Calu3 (cell line): ENCODE data around the gene PLD5. TPM values are rescaled to one million over a fixed set of nuclear protein-coding genes. Genes with fewer than 3 reads are reported as not detected.
"Not testable (repeated sequence)": the region's sequence is repeated elsewhere in the genome, so short reads cannot be mapped to it uniquely, and the experiment has no call there.

ENCODE experiments used
- BruUV-seq: library from RNA; stranded (reverse); fragments of 400-500 nt; replicated peaks from 2 replicates; lab custom pipeline; 2021; lab: Mats Ljungman, UMichigan
- CTCF ChIA-PET: fragments of 300-600 bp; sonication (Branson Sonifier 250); formaldehyde crosslinking; loops from one replicate; lab custom pipeline; 2022; ENCODE audit warnings: antibody characterized with exemption; lab: Charles Lee
- DNase-seq: peaks from one replicate; pipeline ENCODE4 v3.0.0; 2022
- H3K27ac Mint-ChIP-seq: one replicate; pipeline ENCODE4 v1.8.0; 2022; ENCODE audit warnings: mixed read lengths; ENCODE audit not compliant: unreplicated experiment
- H3K27me3 Mint-ChIP-seq: one replicate; pipeline ENCODE4 v1.8.0; 2022; ENCODE audit warnings: mixed read lengths; ENCODE audit not compliant: unreplicated experiment
- H3K36me3 Mint-ChIP-seq: one replicate; pipeline ENCODE4 v1.8.0; 2022; ENCODE audit warnings: mild to moderate bottlenecking, moderate library complexity, mixed read lengths; ENCODE audit not compliant: insufficient read depth, unreplicated experiment
- H3K4me1 Mint-ChIP-seq: one replicate; pipeline ENCODE4 v1.8.0; 2022; ENCODE audit warnings: mild to moderate bottlenecking, low read depth, mixed read lengths; ENCODE audit not compliant: unreplicated experiment
- H3K4me3 Mint-ChIP-seq: one replicate; pipeline ENCODE4 v1.8.0; 2022; ENCODE audit warnings: mild to moderate bottlenecking, low read depth, moderate library complexity, mixed read lengths; ENCODE audit not compliant: unreplicated experiment
- H3K9me3 Mint-ChIP-seq: one replicate; pipeline ENCODE4 v1.8.0; 2022; ENCODE audit warnings: low read depth, mixed read lengths; ENCODE audit not compliant: unreplicated experiment
- CTCF ChIP-seq: fragments of 200-600 bp; IDR thresholded peaks from one replicate; pipeline ENCODE4 v1.8.0; 2022; ENCODE audit warnings: antibody characterized with exemption; ENCODE audit not compliant: unreplicated experiment
- intact Hi-C: fragments of 100-400 bp; cut with micrococcal nuclease; formaldehyde crosslinking; loops from one replicate; pipeline ENCODE4 v1.10.0; 2022; ENCODE audit not compliant: unreplicated experiment
- total RNA-seq: library from RNA; stranded (reverse); gene quantifications from 2 replicates; pipeline ENCODE4 v1.2.3, GENCODE V29; 2022

PLD5 gene
- total RNA-seq, 1 experiment from 2014 or later: 2.4 TPM

- Mint-ChIP-seq H3K36me3 (no peaks in the 10 kb centered on the region), H3K9me3 (no peaks in the 10 kb centered on the region), H3K4me1 (no peaks in the 10 kb centered on the region), H3K4me3 (no peak overlapping the region), H3K27me3 (peaks cover 12% of the 10 kb centered on the region), H3K27ac (no peak overlapping the region)
- BruUV-seq: no TSS peak
- intact Hi-C loops: no loop called here
- TF ChIP-seq CTCF: no peak
- DNase-seq: no peak
- CTCF ChIA-PET: no interaction called here
These were observed 404.1 kb downstream of the PLD5 start for GRCh38 chr1:242120432-242120831.

GRCh38 chr1:242100921-242101320 is 423.6 kb downstream of the PLD5 start:
- no peaks in the 10 kb centered on the region for H3K27me3 Mint-ChIP-seq
- no peaks in the 10 kb centered on the region for H3K4me1 Mint-ChIP-seq
- peaks cover 2% of the 10 kb centered on the region for H3K9me3 Mint-ChIP-seq
- H3K27ac Mint-ChIP-seq: no peak overlapping the region
- no peaks in the 10 kb centered on the region for H3K36me3 Mint-ChIP-seq
- TF ChIP-seq CTCF: no peak
- no peak for DNase-seq
- no peak overlapping the region for H3K4me3 Mint-ChIP-seq
- intact Hi-C loops: no loop called here
- CTCF ChIA-PET: no interaction called here
- no TSS peak for BruUV-seq

- H3K27me3 Mint-ChIP-seq, intact Hi-C loops, CTCF ChIA-PET, DNase-seq, BruUV-seq, H3K27ac Mint-ChIP-seq, H3K4me3 Mint-ChIP-seq, H3K4me1 Mint-ChIP-seq, H3K9me3 Mint-ChIP-seq, H3K36me3 Mint-ChIP-seq: not testable (repeated sequence)
These were observed 427.2 kb downstream of the PLD5 start for GRCh38 chr1:242097283-242097682.

GRCh38 chr1:242093116-242093515 is 431.4 kb downstream of the PLD5 start:
- no peak overlapping the region for H3K27ac Mint-ChIP-seq
- H3K9me3 Mint-ChIP-seq: peaks cover under 1% of the 10 kb centered on the region
- H3K4me1 Mint-ChIP-seq: no peaks in the 10 kb centered on the region
- no peak for TF ChIP-seq CTCF
- CTCF ChIA-PET: no interaction called here
- H3K4me3 Mint-ChIP-seq: no peak overlapping the region
- no peaks in the 10 kb centered on the region for H3K36me3 Mint-ChIP-seq
- no peaks in the 10 kb centered on the region for H3K27me3 Mint-ChIP-seq
- intact Hi-C loops: no loop called here
- DNase-seq: no peak
- BruUV-seq: no TSS peak

- DNase-seq: no peak
- Mint-ChIP-seq H3K27me3 (peaks cover 12% of the 10 kb centered on the region), H3K36me3 (no peaks in the 10 kb centered on the region), H3K9me3 (no peaks in the 10 kb centered on the region), H3K4me3 (no peak overlapping the region), H3K4me1 (no peaks in the 10 kb centered on the region), H3K27ac (no peak overlapping the region)
- CTCF ChIA-PET: no interaction called here
- no peak for TF ChIP-seq CTCF
- intact Hi-C loops: no loop called here
- BruUV-seq: no TSS peak
These were observed 434.6 kb downstream of the PLD5 start for GRCh38 chr1:242089911-242090310.
